ENCODE results near the gene NUP210L. TPM values are rescaled to one million over a fixed set of nuclear protein-coding genes. Genes with fewer than 3 reads are reported as not detected.

NUP210L gene
- total and polyA plus RNA-seq, 2 experiments from 2014 or later, result not detected

GRCh38 chr1:154176337-154176736 lies 21.5 kb upstream of the NUP210L start:
- Histone ChIP-seq H3K27ac (no peak overlapping the region), H3K27me3 (no peaks in the 10 kb centered on the region), H3K4me1 (ENCODE audit: low read depth) (peaks cover 11% of the 10 kb centered on the region), H3K9me3 (ENCODE audit: low read depth) (no peaks in the 10 kb centered on the region), H3K4me3 (no peak overlapping the region), H3K36me3 (peaks cover 17% of the 10 kb centered on the region)
- no peak for TF ChIP-seq CTCF (IDR thresholded peaks at IDR 0.05; ENCODE audit: low read depth, low read length)
- peak in 1 of 2 donors; percentile 89 for DNase-seq (ENCODE audit: low read depth in 1 of 2, low spot score in 1 of 2)

DNA sequence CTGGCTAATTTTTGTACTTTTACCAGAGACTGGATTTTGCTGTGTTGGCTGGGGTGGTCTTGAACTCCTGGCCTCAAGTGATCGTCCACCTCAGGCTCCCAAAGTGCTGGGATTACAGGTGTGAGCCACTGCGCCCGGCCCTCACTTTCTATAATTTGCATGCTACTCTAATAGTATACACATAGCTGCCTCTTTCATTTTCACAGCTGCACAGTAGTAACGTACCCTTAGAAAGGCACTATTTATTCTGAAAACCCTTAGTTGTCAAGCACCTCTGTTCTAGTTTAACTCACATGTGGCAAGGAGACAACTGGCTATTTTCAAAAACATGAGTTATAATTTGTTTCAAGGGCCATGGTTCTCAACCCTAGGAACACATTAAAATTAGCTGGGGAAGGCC lies 19.8 kb upstream of the NUP210L start:
- TF ChIP-seq CTCF (IDR thresholded peaks at IDR 0.05; ENCODE audit: low read depth, low read length), result no peak
- Histone ChIP-seq H3K9me3 (ENCODE audit: low read depth) (no peaks in the 10 kb centered on the region), H3K27ac (no peak overlapping the region), H3K4me3 (no peak overlapping the region), H3K27me3 (no peaks in the 10 kb centered on the region), H3K4me1 (ENCODE audit: low read depth) (peaks cover 10% of the 10 kb centered on the region), H3K36me3 (peaks cover 31% of the 10 kb centered on the region)
- DNase-seq (ENCODE audit: low read depth in 1 of 2, low spot score in 1 of 2), result no peak

DNA sequence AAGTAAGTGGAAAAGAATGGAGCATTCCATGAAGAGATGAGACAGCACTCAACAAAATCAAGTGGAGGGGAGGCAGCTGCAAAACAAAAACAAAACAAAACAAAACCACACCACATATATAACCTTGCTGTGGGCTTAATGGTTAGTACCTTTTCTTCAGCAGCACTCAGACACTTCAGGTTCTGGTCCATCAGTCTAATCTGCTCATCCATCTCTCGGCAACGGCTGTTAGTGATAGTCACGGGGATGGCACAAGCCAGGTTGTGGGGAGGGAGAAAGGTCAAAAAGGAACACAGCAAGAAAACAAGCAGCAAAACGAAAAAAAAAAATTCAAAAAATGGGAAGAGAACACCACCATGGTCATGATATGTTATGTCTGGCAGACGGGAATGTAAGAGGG lies 17.0 kb upstream of the NUP210L start:
- Histone ChIP-seq H3K4me1 (ENCODE audit: low read depth) (no peaks in the 10 kb centered on the region), H3K4me3 (no peak overlapping the region), H3K9me3 (ENCODE audit: low read depth) (no peaks in the 10 kb centered on the region), H3K36me3 (peaks cover 53% of the 10 kb centered on the region), H3K27ac (no peak overlapping the region), H3K27me3 (no peaks in the 10 kb centered on the region)
- DNase-seq (ENCODE audit: low read depth in 1 of 2, low spot score in 1 of 2), result no peak
- no peak for TF ChIP-seq CTCF (IDR thresholded peaks at IDR 0.05; ENCODE audit: low read depth, low read length)

DNA sequence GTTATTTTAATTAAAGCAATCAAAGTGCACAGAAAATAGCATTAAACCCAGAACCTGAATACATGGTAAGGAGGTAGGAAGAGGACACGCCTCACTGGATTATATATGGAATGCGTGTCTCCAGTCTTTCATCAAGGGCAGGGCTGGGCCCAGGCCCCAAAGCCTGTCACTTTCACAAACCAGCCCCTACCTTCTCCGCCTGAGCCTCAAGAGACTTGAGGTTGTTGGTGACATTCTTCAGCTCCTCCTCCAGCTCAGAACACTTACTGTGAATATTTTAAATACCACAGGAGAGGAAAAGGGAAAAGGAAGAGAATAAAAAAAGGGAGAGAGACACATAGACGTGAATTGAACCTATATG lies 16.3 kb upstream of the NUP210L start:
- DNase-seq (ENCODE audit: low read depth in 1 of 2, low spot score in 1 of 2), result no peak
- Histone ChIP-seq H3K4me3 (no peak overlapping the region), H3K36me3 (peaks cover 55% of the 10 kb centered on the region), H3K4me1 (ENCODE audit: low read depth) (no peaks in the 10 kb centered on the region), H3K27ac (no peak overlapping the region), H3K9me3 (ENCODE audit: low read depth) (no peaks in the 10 kb centered on the region), H3K27me3 (no peaks in the 10 kb centered on the region)
- TF ChIP-seq CTCF (IDR thresholded peaks at IDR 0.05; ENCODE audit: low read depth, low read length), result no peak

GRCh38 chr1:154170547-154171222 lies 15.8 kb upstream of the NUP210L start:
- H3K4me3 ChIP-seq, result no peak overlapping the region
- H3K36me3 ChIP-seq, result peaks cover 55% of the 10 kb centered on the region
- no peaks in the 10 kb centered on the region for H3K9me3 ChIP-seq (ENCODE audit: low read depth)
- no peak overlapping the region for H3K27ac ChIP-seq
- no peak for DNase-seq (ENCODE audit: low read depth in 1 of 2, low spot score in 1 of 2)
- TF ChIP-seq CTCF (IDR thresholded peaks at IDR 0.05; ENCODE audit: low read depth, low read length), result no peak
- no peaks in the 10 kb centered on the region for H3K27me3 ChIP-seq
- H3K4me1 ChIP-seq (ENCODE audit: low read depth), result no peaks in the 10 kb centered on the region

Data from cardiac muscle cell (in vitro differentiated cells and primary cell).